ENCODE results near the gene RNU5B-1. TPM values are rescaled to one million over a fixed set of nuclear protein-coding genes. Genes with fewer than 3 reads are reported as not detected.

The RNU5B-1 gene
- polyA plus RNA-seq, 4 donors, result not detected

DNA sequence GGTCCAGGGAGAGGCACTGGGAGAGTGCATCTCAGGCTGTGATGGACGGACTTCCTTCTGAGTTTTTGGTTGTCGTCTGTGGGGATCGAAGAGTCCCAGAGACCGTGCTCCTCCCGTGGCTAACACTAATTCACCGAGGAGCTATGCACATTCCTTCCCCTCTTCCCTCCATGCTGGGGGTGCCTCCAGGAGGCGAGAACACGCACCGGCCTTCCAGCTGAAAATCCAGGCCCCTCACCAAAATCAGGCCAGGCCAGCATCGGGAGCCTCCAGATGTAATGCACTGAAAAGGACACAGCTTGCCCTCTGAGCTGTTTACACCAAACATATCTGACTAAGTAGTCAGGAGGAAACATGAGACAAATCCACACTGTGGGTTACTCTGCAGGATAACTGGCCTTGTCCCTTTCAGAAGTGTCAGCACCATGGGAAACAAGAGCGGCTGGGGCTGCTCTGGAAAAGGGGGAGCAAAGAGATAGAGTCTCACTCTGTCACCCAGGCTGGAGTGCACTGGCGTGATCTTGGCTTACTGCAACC, 5.5 kb downstream of the RNU5B-1 start:
- Histone ChIP-seq H3K4me3 (ENCODE audit: low read depth in 1 of 3, low read length in 3 of 3) (no peak overlapping the region), H3K27ac (ENCODE audit: low read depth in 1 of 3, low read length in 2 of 3) (peak overlapping the region in 1 of 3 donors; percentile 42), H3K36me3 (ENCODE audit: control insufficient read depth in 3 of 3, insufficient read depth in 2 of 3, low read depth in 1 of 3, low read length in 3 of 3) (no peaks in the 10 kb centered on the region), H3K4me1 (ENCODE audit: control insufficient read depth in 3 of 3, insufficient read depth in 2 of 3, low read depth in 1 of 3, low read length in 2 of 3) (peaks cover 0 to 3% (median 0%) of the 10 kb centered on the region in 3 donors), H3K9me3 (ENCODE audit: control insufficient read depth in 2 of 2, insufficient read depth in 1 of 2, low read depth in 1 of 2, low read length in 1 of 2) (no peaks in the 10 kb centered on the region), H3K27me3 (ENCODE audit: control insufficient read depth in 3 of 3, insufficient read depth in 3 of 3, low read length in 3 of 3) (no peaks in the 10 kb centered on the region)
- DNase-seq (no peak), FAIRE-seq (no peak)
- WGBS, 3 donors, result 77 to 86% (median 81%) methylated on average over 11 to 12 of the region's 12 CpGs

GRCh38 chr15:65310431-65311137, 6.1 kb downstream of the RNU5B-1 start:
- DNase-seq, result no peak
- H3K27me3 ChIP-seq (ENCODE audit: control insufficient read depth in 3 of 3, insufficient read depth in 3 of 3, low read length in 3 of 3), result peaks cover 0 to 3% (median 0%) of the 10 kb centered on the region in 3 donors
- H3K4me1 ChIP-seq (ENCODE audit: control insufficient read depth in 3 of 3, insufficient read depth in 2 of 3, low read depth in 1 of 3, low read length in 2 of 3), result no peaks in the 10 kb centered on the region
- no peak for FAIRE-seq
- no peaks in the 10 kb centered on the region for H3K9me3 ChIP-seq (ENCODE audit: control insufficient read depth in 2 of 2, insufficient read depth in 1 of 2, low read depth in 1 of 2, low read length in 1 of 2)
- peak overlapping the region in 1 of 3 donors; percentile 42 for H3K27ac ChIP-seq (ENCODE audit: low read depth in 1 of 3, low read length in 2 of 3)
- H3K36me3 ChIP-seq (ENCODE audit: control insufficient read depth in 3 of 3, insufficient read depth in 2 of 3, low read depth in 1 of 3, low read length in 3 of 3), result no peaks in the 10 kb centered on the region
- 81 to 88% (median 88%) methylated on average over 10 of the region's 10 CpGs for WGBS, 3 donors
- no peak overlapping the region for H3K4me3 ChIP-seq (ENCODE audit: low read depth in 1 of 3, low read length in 3 of 3)

DNA sequence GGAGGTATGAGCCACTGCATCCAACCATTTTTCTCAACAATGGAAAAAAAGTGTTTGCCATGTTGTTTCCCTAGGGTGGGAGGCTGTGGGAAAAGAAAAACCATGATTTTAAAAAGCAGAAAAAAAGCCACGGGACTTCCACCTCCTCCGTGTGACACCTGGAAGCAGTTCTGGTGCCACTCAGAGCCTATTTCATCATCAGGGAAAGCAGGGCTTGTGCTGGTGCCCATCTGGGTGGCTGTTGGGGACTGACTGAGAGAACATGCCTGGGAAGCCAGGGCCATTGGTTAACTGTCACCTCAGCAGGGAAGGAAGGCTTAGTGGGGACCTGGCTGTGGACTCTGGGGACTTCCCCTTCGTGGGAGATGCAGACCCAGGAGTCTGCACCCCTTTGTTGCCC, 7.3 kb downstream of the RNU5B-1 start:
- H3K36me3 ChIP-seq (ENCODE audit: control insufficient read depth in 3 of 3, insufficient read depth in 2 of 3, low read depth in 1 of 3, low read length in 3 of 3), result no peaks in the 10 kb centered on the region
- no peak for DNase-seq
- no peak for FAIRE-seq
- 15 to 46% (median 18%) methylated on average over 3 of the region's 3 CpGs for WGBS, 3 donors
- H3K27me3 ChIP-seq (ENCODE audit: control insufficient read depth in 3 of 3, insufficient read depth in 3 of 3, low read length in 3 of 3), result peaks cover 0 to 3% (median 0%) of the 10 kb centered on the region in 3 donors
- no peaks in the 10 kb centered on the region for H3K4me1 ChIP-seq (ENCODE audit: control insufficient read depth in 3 of 3, insufficient read depth in 2 of 3, low read depth in 1 of 3, low read length in 2 of 3)
- H3K4me3 ChIP-seq (ENCODE audit: low read depth in 1 of 3, low read length in 3 of 3), result no peak overlapping the region
- H3K9me3 ChIP-seq (ENCODE audit: control insufficient read depth in 2 of 2, insufficient read depth in 1 of 2, low read depth in 1 of 2, low read length in 1 of 2), result no peaks in the 10 kb centered on the region
- no peak overlapping the region for H3K27ac ChIP-seq (ENCODE audit: low read depth in 1 of 3, low read length in 2 of 3)

DNA sequence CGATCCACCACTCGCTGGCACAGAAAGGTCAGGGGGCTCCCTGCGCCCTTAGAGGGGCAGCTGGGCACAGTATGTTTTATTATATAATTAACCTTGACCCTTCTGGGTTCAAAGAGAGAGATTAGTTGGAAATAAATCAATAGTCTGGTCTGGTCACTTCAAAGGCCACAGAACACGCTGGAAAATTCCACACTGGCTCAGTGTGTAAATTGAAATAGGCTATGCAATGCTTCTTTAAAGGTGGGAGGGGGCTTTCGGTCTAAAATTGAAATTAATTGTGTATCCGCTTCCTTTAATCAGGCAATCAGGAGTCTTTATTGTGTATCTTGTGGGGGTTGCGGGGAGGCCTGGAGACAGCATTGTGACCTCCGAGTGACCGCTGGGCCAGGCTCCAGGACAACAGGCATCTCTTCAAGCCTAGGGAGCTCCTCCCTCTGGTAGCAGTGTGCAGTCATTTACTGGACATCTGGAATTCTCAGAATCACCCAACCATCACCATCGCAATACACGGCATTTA, 8.0 kb downstream of the RNU5B-1 start:
- H3K9me3 ChIP-seq (ENCODE audit: control insufficient read depth in 2 of 2, insufficient read depth in 1 of 2, low read depth in 1 of 2, low read length in 1 of 2), result no peaks in the 10 kb centered on the region
- no peak overlapping the region for H3K4me3 ChIP-seq (ENCODE audit: low read depth in 1 of 3, low read length in 3 of 3)
- no peak overlapping the region for H3K27ac ChIP-seq (ENCODE audit: low read depth in 1 of 3, low read length in 2 of 3)
- WGBS, 3 donors, result 62 to 73% (median 71%) methylated on average over 11 of the region's 11 CpGs
- H3K27me3 ChIP-seq (ENCODE audit: control insufficient read depth in 3 of 3, insufficient read depth in 3 of 3, low read length in 3 of 3), result peaks cover 0 to 3% (median 0%) of the 10 kb centered on the region in 3 donors
- no peaks in the 10 kb centered on the region for H3K4me1 ChIP-seq (ENCODE audit: control insufficient read depth in 3 of 3, insufficient read depth in 2 of 3, low read depth in 1 of 3, low read length in 2 of 3)
- FAIRE-seq, result no peak
- peak in 1 of 2 donors; percentile 22 for DNase-seq
- H3K36me3 ChIP-seq (ENCODE audit: control insufficient read depth in 3 of 3, insufficient read depth in 2 of 3, low read depth in 1 of 3, low read length in 3 of 3), result no peaks in the 10 kb centered on the region

DNA sequence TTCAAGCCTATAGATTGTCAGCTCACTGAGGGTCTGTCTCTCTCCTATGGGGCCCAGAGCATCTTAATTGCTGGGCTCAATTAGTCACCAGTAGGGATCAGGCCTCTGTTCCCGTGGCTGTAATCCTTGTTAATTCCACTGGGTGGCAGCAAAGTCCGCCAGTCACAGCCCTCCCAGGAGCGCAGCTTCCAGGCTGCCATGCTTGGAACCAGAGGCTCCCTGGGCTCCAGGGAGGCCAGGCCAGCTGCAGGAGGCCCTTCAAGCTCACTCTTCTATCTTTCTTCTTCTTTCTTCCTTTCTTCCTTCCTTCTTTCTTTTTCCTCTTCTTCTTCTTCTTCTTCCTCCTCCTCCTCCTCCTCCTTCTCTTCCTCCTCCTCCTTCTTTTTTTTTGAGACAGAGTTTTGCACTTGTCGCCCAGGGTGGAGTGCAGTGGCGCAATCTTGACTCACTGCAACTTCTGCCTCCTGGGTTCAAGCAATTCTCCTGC, 14.4 kb downstream of the RNU5B-1 start:
- Histone ChIP-seq H3K36me3 (ENCODE audit: control insufficient read depth in 3 of 3, insufficient read depth in 2 of 3, low read depth in 1 of 3, low read length in 3 of 3) (no peaks in the 10 kb centered on the region), H3K27me3 (ENCODE audit: control insufficient read depth in 3 of 3, insufficient read depth in 3 of 3, low read length in 3 of 3) (peaks cover 0 to 5% (median 2%) of the 10 kb centered on the region in 3 donors), H3K4me3 (ENCODE audit: low read depth in 1 of 3, low read length in 3 of 3) (no peak overlapping the region), H3K4me1 (ENCODE audit: control insufficient read depth in 3 of 3, insufficient read depth in 2 of 3, low read depth in 1 of 3, low read length in 2 of 3) (no peaks in the 10 kb centered on the region), H3K9me3 (ENCODE audit: control insufficient read depth in 2 of 2, insufficient read depth in 1 of 2, low read depth in 1 of 2, low read length in 1 of 2) (no peaks in the 10 kb centered on the region), H3K27ac (ENCODE audit: low read depth in 1 of 3, low read length in 2 of 3) (no peak overlapping the region)
- WGBS, 3 donors, result 35 to 38% (median 37%) methylated on average over 5 of the region's 5 CpGs
- DNase-seq, result peak; percentile 79 to 90
- FAIRE-seq, result no peak

GRCh38 chr15:65323071-65323511, 18.6 kb downstream of the RNU5B-1 start:
- Histone ChIP-seq H3K27ac (ENCODE audit: low read depth in 1 of 3, low read length in 2 of 3) (no peak overlapping the region), H3K9me3 (ENCODE audit: control insufficient read depth in 2 of 2, insufficient read depth in 1 of 2, low read depth in 1 of 2, low read length in 1 of 2) (no peaks in the 10 kb centered on the region), H3K4me1 (ENCODE audit: control insufficient read depth in 3 of 3, insufficient read depth in 2 of 3, low read depth in 1 of 3, low read length in 2 of 3) (no peaks in the 10 kb centered on the region), H3K36me3 (ENCODE audit: control insufficient read depth in 3 of 3, insufficient read depth in 2 of 3, low read depth in 1 of 3, low read length in 3 of 3) (no peaks in the 10 kb centered on the region), H3K27me3 (ENCODE audit: control insufficient read depth in 3 of 3, insufficient read depth in 3 of 3, low read length in 3 of 3) (peaks cover 0 to 2% (median 2%) of the 10 kb centered on the region in 3 donors), H3K4me3 (ENCODE audit: low read depth in 1 of 3, low read length in 3 of 3) (no peak overlapping the region)
- 21 to 24% (median 23%) methylated on average over 9 of the region's 9 CpGs for WGBS, 3 donors
- DNase-seq (peak in 1 of 2 donors; percentile 29), FAIRE-seq (no peak)

DNA sequence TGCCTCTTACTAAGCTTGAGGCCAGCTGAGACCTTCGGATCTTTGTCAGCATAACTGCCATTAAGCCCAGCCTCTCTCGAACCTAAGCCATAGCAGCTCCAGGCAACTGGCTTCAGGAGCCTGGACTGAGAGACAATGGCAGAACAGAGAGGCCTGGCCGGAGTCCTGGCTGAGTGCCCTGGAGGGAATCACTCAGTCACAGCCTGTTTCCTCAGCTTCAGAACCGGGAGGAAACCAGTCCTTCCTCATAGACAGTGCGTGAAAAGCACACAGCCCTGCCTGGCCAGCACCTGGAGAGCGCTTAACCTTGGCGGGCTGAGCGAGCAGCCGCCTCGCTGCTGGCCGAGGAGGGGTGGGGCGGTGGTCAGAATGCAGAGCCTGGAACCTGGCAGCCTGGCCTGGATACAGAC, 21.6 kb downstream of the RNU5B-1 start:
- H3K36me3 ChIP-seq (ENCODE audit: control insufficient read depth in 3 of 3, insufficient read depth in 2 of 3, low read depth in 1 of 3, low read length in 3 of 3), result peaks cover 0 to 10% (median 0%) of the 10 kb centered on the region in 3 donors
- peaks cover 0 to 2% (median 2%) of the 10 kb centered on the region in 3 donors for H3K27me3 ChIP-seq (ENCODE audit: control insufficient read depth in 3 of 3, insufficient read depth in 3 of 3, low read length in 3 of 3)
- H3K27ac ChIP-seq (ENCODE audit: low read depth in 1 of 3, low read length in 2 of 3), result peak overlapping the region in 1 of 3 donors; percentile 33
- WGBS, 3 donors, result 22 to 27% (median 24%) methylated on average over 12 of the region's 12 CpGs
- peak in 1 of 2 donors; percentile 13 for DNase-seq
- no peaks in the 10 kb centered on the region for H3K4me1 ChIP-seq (ENCODE audit: control insufficient read depth in 3 of 3, insufficient read depth in 2 of 3, low read depth in 1 of 3, low read length in 2 of 3)
- no peak overlapping the region for H3K4me3 ChIP-seq (ENCODE audit: low read depth in 1 of 3, low read length in 3 of 3)
- no peak for FAIRE-seq
- H3K9me3 ChIP-seq (ENCODE audit: control insufficient read depth in 2 of 2, insufficient read depth in 1 of 2, low read depth in 1 of 2, low read length in 1 of 2), result no peaks in the 10 kb centered on the region

DNA sequence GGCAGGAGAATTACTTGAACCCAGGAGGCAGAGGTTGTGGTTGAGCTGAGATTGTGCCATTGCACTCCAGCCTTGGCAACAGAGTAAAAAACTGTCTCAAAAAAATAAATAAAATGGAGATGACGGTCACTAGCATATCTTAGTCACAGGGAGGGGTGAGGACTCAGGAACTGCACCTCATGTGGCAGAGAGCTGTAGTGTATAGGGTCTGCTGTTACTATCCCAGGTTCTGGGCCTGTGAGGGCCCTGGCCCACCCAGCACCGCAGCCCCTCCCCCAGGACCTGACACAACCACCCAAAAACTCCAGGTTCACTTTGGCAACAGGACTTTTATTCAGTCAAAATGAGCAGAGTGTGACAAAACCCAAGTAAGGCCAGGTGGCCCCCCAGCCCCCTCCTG, 22.3 kb downstream of the RNU5B-1 start:
- Histone ChIP-seq H3K27me3 (ENCODE audit: control insufficient read depth in 3 of 3, insufficient read depth in 3 of 3, low read length in 3 of 3) (peaks cover 0 to 2% (median 1%) of the 10 kb centered on the region in 3 donors), H3K4me3 (ENCODE audit: low read depth in 1 of 3, low read length in 3 of 3) (no peak overlapping the region), H3K36me3 (ENCODE audit: control insufficient read depth in 3 of 3, insufficient read depth in 2 of 3, low read depth in 1 of 3, low read length in 3 of 3) (peaks cover 0 to 10% (median 0%) of the 10 kb centered on the region in 3 donors), H3K27ac (ENCODE audit: low read depth in 1 of 3, low read length in 2 of 3) (no peak overlapping the region), H3K9me3 (ENCODE audit: control insufficient read depth in 2 of 2, insufficient read depth in 1 of 2, low read depth in 1 of 2, low read length in 1 of 2) (no peaks in the 10 kb centered on the region), H3K4me1 (ENCODE audit: control insufficient read depth in 3 of 3, insufficient read depth in 2 of 3, low read depth in 1 of 3, low read length in 2 of 3) (no peaks in the 10 kb centered on the region)
- FAIRE-seq (no peak), DNase-seq (no peak)
- 71 to 81% (median 71%) methylated on average over 2 of the region's 2 CpGs for WGBS, 3 donors
